AG04450 (cell line): ENCODE results near the gene RNF213. TPM values are rescaled to one million over a fixed set of nuclear protein-coding genes. Genes with fewer than 3 reads are reported as not detected.
"Not testable (repeated sequence)": the region's sequence is repeated elsewhere in the genome, so short reads cannot be mapped to it uniquely, and the experiment has no call there.

ENCODE experiments used
- CTCF ChIA-PET: fragments of 300-600, 350-600 bp; formaldehyde crosslinking; extraction: SDS; loops from one replicate; lab custom pipeline; 2022; ENCODE audit warnings: antibody characterized with exemption, inconsistent platforms; lab: Charles Lee
- POLR2A ChIA-PET: fragments of 350-600 bp; formaldehyde crosslinking; extraction: SDS; loops from one replicate; lab custom pipeline; 2021; ENCODE audit warnings: antibody characterized with exemption, inconsistent platforms; lab: Yijun Ruan, JAX
- DNase-seq: peaks from one replicate; pipeline ENCODE4 v3.0.0-alpha.2; 2011; ENCODE audit warnings: low read depth, low spot score
- H3K27ac ChIP-seq: one replicate; pipeline ENCODE4 v1.5.1; 2012; ENCODE audit warnings: low read depth, low read length, control low read depth
- H3K27me3 ChIP-seq: one replicate; pipeline ENCODE4 v1.6.0; 2012; ENCODE audit warnings: low read length; ENCODE audit not compliant: control insufficient read depth, insufficient read depth
- H3K4me3 ChIP-seq: 2 replicates; pipeline ENCODE4 v1.5.1; 2011; ENCODE audit warnings: mild to moderate bottlenecking, low read depth, low read length, control low read depth
- H3K9me3 ChIP-seq: 2 replicates; pipeline ENCODE4 v1.5.1; 2012; ENCODE audit warnings: low read length; ENCODE audit not compliant: control insufficient read depth, insufficient read depth
- polyA plus RNA-seq: library from polyadenylated mRNA; depleted of rRNA; stranded (reverse); fragments of >200 nt; gene quantifications from 2 replicates; pipeline ENCODE4 v1.2.3, GENCODE V29; 2011
- TF ChIP-seq, protein P1 (sequence below): IDR thresholded peaks from 2 replicates; pipeline ENCODE4 v1.5.1; 2011; ENCODE audit warnings: low read depth, low read length, control low read depth, inconsistent platforms

Gene RNF213
- polyA plus RNA-seq, 1 experiment, result 46.8 TPM

DNA sequence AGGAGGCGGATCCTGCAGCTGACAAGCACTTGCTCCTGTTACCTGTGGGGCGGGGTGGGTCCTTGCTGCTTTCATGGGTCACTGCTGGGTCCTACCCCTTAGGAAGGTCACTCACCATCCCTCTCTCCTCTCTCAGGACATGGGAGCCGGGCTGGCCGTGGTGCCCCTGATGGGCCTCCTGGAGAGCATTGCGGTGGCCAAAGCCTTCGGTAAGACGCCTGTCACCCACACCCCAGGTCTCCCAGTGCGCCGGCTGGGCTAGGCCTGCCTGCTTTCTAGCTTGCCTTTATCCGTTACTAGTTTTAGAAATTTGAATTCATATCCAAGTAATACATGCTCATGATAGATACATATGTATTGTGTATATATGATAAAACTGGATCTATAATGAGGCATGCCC lies 23.3 kb upstream of the RNF213 start:
- POLR2A ChIA-PET, result no interaction called here
- Histone ChIP-seq H3K27ac (no peak overlapping the region), H3K9me3 (peaks cover 16% of the 10 kb centered on the region), H3K4me3 (no peak overlapping the region), H3K27me3 (no peaks in the 10 kb centered on the region)
- DNase-seq, result no peak
- TF ChIP-seq, protein P1, sequence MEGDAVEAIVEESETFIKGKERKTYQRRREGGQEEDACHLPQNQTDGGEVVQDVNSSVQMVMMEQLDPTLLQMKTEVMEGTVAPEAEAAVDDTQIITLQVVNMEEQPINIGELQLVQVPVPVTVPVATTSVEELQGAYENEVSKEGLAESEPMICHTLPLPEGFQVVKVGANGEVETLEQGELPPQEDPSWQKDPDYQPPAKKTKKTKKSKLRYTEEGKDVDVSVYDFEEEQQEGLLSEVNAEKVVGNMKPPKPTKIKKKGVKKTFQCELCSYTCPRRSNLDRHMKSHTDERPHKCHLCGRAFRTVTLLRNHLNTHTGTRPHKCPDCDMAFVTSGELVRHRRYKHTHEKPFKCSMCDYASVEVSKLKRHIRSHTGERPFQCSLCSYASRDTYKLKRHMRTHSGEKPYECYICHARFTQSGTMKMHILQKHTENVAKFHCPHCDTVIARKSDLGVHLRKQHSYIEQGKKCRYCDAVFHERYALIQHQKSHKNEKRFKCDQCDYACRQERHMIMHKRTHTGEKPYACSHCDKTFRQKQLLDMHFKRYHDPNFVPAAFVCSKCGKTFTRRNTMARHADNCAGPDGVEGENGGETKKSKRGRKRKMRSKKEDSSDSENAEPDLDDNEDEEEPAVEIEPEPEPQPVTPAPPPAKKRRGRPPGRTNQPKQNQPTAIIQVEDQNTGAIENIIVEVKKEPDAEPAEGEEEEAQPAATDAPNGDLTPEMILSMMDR, result no peak
- CTCF ChIA-PET, result no interaction called here

- H3K27ac ChIP-seq, result no peak overlapping the region
- no peak overlapping the region for H3K4me3 ChIP-seq
- CTCF ChIA-PET, result no interaction called here
- no peaks in the 10 kb centered on the region for H3K27me3 ChIP-seq
- no peak for DNase-seq
- POLR2A ChIA-PET, result no interaction called here
- H3K9me3 ChIP-seq, result no peaks in the 10 kb centered on the region
- TF ChIP-seq, protein P1, result no peak
These were observed 18.1 kb upstream of the RNF213 start for GRCh38 chr17:80242505-80242904.

- POLR2A ChIA-PET, result interaction anchor here (0.7 kb wide), 1 partner anchor 18 kb away, joined by 11 read pairs; no protein-coding TSS in a partner anchor
- Histone ChIP-seq H3K4me3 (no peak overlapping the region), H3K9me3 (no peaks in the 10 kb centered on the region), H3K27ac (no peak overlapping the region), H3K27me3 (no peaks in the 10 kb centered on the region)
- TF ChIP-seq, protein P1, result no peak
- DNase-seq, result no peak
- CTCF ChIA-PET, result no interaction called here
These were observed 16.9 kb upstream of the RNF213 start for GRCh38 chr17:80243526-80244433.

DNA sequence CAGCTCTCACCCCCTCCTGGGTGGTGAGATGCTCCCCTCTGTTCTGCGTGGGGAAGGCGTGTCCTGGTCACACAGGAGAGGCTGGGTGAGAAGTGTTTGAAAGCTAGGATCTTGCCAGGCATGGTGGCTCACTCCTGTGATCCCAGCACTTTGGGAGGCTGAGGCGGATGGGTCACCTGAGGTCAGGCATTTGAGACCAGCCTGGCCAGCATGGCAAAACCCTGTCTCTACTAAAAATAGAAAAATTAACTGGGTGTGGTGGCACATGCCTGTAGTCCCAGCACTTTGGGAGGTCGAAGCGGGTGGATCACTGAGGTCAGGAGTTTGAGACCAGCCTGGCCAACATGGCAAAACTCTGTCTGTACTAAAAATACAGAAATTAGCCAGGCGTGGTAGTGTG lies 16.2 kb upstream of the RNF213 start:
- H3K27ac ChIP-seq, CTCF ChIA-PET, DNase-seq, H3K27me3 ChIP-seq, H3K9me3 ChIP-seq, H3K4me3 ChIP-seq: not testable (repeated sequence)
- POLR2A ChIA-PET, result interaction anchor here (0.7 kb wide), 1 partner anchor 19 kb away, joined by 11 read pairs; no protein-coding TSS in a partner anchor

DNA sequence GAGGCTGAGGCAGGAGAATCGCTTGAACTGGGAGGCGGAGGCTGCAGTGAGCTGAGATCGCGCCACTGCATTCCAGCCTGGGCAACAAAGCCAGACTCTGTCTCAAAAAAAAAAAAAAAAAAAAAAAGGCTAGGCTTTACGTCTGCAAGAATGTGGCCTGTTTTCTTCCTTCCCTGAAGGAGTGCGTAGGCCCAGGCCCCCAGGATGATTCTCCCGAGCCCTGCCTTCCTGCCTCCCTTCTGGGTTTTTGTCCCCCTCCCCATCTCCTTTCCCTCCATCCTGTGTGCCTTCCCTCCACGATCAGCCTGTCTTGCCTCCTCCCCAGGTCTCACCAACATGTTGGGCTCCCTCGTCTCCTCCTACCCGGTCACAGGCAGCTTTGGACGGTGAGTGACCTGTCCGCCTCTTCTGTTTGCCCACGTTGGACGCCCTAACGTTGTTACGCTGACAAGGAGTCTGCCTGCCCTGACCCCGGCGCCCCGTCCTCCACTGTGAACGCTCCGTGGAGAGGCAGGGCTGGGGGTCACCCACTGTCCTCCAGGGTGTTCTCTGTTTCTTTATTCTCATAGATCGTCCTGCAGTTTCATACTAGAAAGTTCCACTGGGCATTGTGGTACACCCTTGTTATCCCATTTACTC lies 15.7 kb upstream of the RNF213 start:
- H3K27me3 ChIP-seq, result no peaks in the 10 kb centered on the region
- no peaks in the 10 kb centered on the region for H3K9me3 ChIP-seq
- no peak overlapping the region for H3K4me3 ChIP-seq
- no peak for DNase-seq
- CTCF ChIA-PET, result interaction anchor here (1.0 kb wide), 1 partner anchor 144 kb away, joined by 3 read pairs; the partner anchor contains the start of gene GAA
- POLR2A ChIA-PET, result interaction anchor here (0.7 kb wide), 1 partner anchor 19 kb away, joined by 11 read pairs; no protein-coding TSS in a partner anchor
- H3K27ac ChIP-seq, result no peak overlapping the region
- TF ChIP-seq, protein P1, result no peak
